ENCODE data around the gene CMIP.

GRCh38 chr16:81568749-81569087 lies 124.1 kb downstream of the CMIP start:
- TF ChIP-seq CTCF (IDR thresholded peaks at IDR 0.05) (no peak), POLR2A (IDR thresholded peaks at IDR 0.05) (no peak)

Measured in prostate gland (tissue), 2 donors.